Measurements from ENCODE around the gene GRM7.

GRCh38 chr3:6985848-6986247 is 124.9 kb downstream of the GRM7 start:
- no peak for TF ChIP-seq CTCF (IDR thresholded peaks at IDR 0.05)
- TF ChIP-seq EP300 (IDR thresholded peaks at IDR 0.05), result no peak
- TF ChIP-seq POLR2A (IDR thresholded peaks at IDR 0.05), result no peak
- no peak for TF ChIP-seq POLR2AphosphoS5 (IDR thresholded peaks at IDR 0.05)
